Right lobe of liver (tissue), 5 donors: ENCODE measurements around the gene MUCL3. TPM values are rescaled to one million over a fixed set of nuclear protein-coding genes. Genes with fewer than 3 reads are reported as not detected.

Source experiments
- small RNA-seq, 2 experiments: library from RNA; depleted of rRNA; stranded (forward); fragments of <200 nt; gene quantifications; one replicate each; pipeline ENCODE3, GENCODE V24; 2016
- total RNA-seq, 6 experiments: library from RNA; depleted of rRNA in 2 of 6; stranded (reverse); fragments of >200 nt in 2 of 6; fragmentation: NEBNext Ultra II Directional in 3 of 6; extraction: Animal tissue kit (Norgen Biotek cat#: 25700) in 3 of 6; gene quantifications; one replicate each; pipeline versions ENCODE4 v1.1.0 to v1.2.4, GENCODE V29; 2016 to 2023
- donor health status: DM: no; HTN: no; CAD: no.
- donor health status: DM: no; HTN: no; CAD: no.
- donor health status: DM: no; HTN: yes; CAD: no.
- donor health status: DM: no; HTN: yes; CAD: no.

Gene MUCL3
- total RNA-seq, 6 experiments from 2014 or later = not detected

Small RNA genes within 50 kb of the gene (small RNA-seq; reads per million reads assigned to genes)
- gene RF00019 = 0 reads per million in 2 experiments

Other genes with a start within 250 kb of the MUCL3 start
- 1 to 10 TPM; 1.2 to 2.7 (median 1.9) TPM for gene NRM, start 250.0 kb upstream of the MUCL3 start, total RNA-seq
- gene MDC1, start 223.7 kb upstream of the MUCL3 start, total RNA-seq = 10 to 100 TPM in 4 of 6 experiments, 1 to 10 TPM in 2; 8.8 to 15.5 (median 12.1) TPM
- 100 to 1,000 TPM; 150 to 268 (median 241) TPM for gene TUBB, start 220.6 kb upstream of the MUCL3 start, total RNA-seq
- gene FLOT1, start 198.3 kb upstream of the MUCL3 start, total RNA-seq = 10 to 100 TPM; 37.1 to 92.2 (median 73.5) TPM
- 10 to 100 TPM in 3 of 6 experiments, 1 to 10 TPM in 3; 2.8 to 72.3 (median 24.5) TPM for gene IER3, start 196.4 kb upstream of the MUCL3 start, total RNA-seq
- gene DDR1, start 56.5 kb upstream of the MUCL3 start, total RNA-seq = 1 to 10 TPM; 3.2 to 9.9 (median 5.0) TPM
- 10 to 100 TPM in 4 of 6 experiments, 1 to 10 TPM in 2; 3.6 to 21.1 (median 17.3) TPM for gene GTF2H4, start 32.8 kb upstream of the MUCL3 start, total RNA-seq
- 10 to 100 TPM; 21.5 to 36.1 (median 25.9) TPM for gene VARS2, start 26.7 kb upstream of the MUCL3 start, total RNA-seq
- not detected for gene SFTA2, start 8.8 kb upstream of the MUCL3 start, total RNA-seq
- under 1 TPM in 1 of 6 experiments, not detected in 5; 0.11 TPM for gene MUC21, start 42.7 kb downstream of the MUCL3 start, total RNA-seq
- gene MUC22, start 69.5 kb downstream of the MUCL3 start, total RNA-seq = not detected
- not detected for gene C6orf15, start 171.6 kb downstream of the MUCL3 start, total RNA-seq
- under 1 TPM in 2 of 6 experiments, not detected in 4; 0.07 to 0.42 TPM for gene PSORS1C1, start 173.8 kb downstream of the MUCL3 start, total RNA-seq
- not detected for gene CDSN, start 179.5 kb downstream of the MUCL3 start, total RNA-seq
- not detected for gene PSORS1C2, start 198.1 kb downstream of the MUCL3 start, total RNA-seq
- 1 to 10 TPM; 6.0 to 9.1 (median 8.0) TPM for gene CCHCR1, start 216.8 kb downstream of the MUCL3 start, total RNA-seq
- gene TCF19, start 217.6 kb downstream of the MUCL3 start, total RNA-seq = 1 to 10 TPM in 4 of 6 experiments, under 1 TPM in 2; 0.42 to 4.4 (median 1.3) TPM
- gene POU5F1, start 229.7 kb downstream of the MUCL3 start, total RNA-seq = 1 to 10 TPM in 5 of 6 experiments, under 1 TPM in 1; 0.71 to 3.8 (median 2.6) TPM